HG03565 (cell line): ENCODE measurements around the gene TNFAIP6.
"Not testable (repeated sequence)": the region's sequence is repeated elsewhere in the genome, so short reads cannot be mapped to it uniquely, and the experiment has no call there.

Experiments
- ATAC-seq: cut with Tn5 transposase; IDR thresholded peaks from one replicate; pipeline ENCODE4 v1.9.1; 2021; ENCODE audit warnings: mild to moderate bottlenecking, moderate library complexity; ENCODE audit not compliant: unreplicated experiment

Gene TNFAIP6, protein sequence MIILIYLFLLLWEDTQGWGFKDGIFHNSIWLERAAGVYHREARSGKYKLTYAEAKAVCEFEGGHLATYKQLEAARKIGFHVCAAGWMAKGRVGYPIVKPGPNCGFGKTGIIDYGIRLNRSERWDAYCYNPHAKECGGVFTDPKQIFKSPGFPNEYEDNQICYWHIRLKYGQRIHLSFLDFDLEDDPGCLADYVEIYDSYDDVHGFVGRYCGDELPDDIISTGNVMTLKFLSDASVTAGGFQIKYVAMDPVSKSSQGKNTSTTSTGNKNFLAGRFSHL

DNA sequence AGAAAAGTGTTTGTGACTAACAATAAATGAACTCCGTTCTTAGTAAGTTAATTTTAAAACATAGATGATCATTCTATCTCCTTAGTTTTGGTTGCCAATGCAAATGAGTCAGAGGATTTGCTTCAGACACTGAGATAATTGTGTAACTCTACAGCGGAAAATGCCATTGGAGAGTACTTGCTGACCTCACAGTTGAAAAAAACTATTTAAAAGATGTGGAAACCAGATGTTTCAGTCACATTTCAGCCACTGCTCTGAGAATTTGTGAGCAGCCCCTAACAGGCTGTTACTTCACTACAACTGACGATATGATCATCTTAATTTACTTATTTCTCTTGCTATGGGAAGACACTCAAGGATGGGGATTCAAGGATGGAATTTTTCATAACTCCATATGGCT is at the start of gene TNFAIP6:
TNFAIP6 (plus strand) TSS at position 234 of the 400 bp plus-strand sequence; CDS start at position 309, 75 bp downstream.
- ATAC-seq: no peak

DNA sequence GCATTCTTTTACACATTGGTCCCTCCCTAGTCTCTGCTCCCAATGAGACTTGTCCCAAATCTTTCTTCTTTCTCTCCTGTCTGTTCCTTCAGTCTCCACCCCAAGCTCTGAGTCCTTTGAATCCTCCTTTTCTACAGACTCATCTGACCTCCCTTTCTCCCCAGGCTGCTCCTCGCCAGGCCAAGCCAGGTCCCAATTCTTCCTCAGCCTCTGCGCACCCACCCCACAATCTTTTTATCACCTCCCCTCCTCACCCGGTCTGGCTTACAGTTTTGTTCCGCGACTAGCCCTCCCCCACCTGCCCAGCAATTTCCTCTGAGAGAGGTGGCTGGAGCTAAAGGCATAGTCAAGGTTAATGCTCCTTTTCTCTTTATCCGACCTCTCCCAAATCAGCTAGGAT is 47.1 kb upstream of the TNFAIP6 start:
- not testable (repeated sequence) for ATAC-seq

DNA sequence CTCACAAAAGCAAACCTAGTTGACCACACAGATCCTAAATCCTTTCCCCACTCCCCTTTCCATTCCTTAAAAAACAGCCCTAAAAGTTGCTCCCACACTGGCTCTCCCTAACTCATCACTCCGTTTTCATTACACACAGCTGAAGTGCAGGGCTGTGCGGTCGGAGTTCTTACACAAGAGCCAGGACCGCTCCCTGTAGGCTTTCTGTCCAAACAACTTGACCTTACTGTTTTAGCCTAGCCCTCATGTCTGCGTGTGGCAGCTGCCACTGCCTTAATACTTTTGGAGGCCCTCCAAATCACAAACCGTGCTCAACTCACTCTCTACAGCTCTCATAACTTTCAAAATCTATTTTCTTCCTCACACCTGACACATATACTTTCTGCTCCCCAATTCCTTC is 45.0 kb upstream of the TNFAIP6 start:
- not testable (repeated sequence) for ATAC-seq

DNA sequence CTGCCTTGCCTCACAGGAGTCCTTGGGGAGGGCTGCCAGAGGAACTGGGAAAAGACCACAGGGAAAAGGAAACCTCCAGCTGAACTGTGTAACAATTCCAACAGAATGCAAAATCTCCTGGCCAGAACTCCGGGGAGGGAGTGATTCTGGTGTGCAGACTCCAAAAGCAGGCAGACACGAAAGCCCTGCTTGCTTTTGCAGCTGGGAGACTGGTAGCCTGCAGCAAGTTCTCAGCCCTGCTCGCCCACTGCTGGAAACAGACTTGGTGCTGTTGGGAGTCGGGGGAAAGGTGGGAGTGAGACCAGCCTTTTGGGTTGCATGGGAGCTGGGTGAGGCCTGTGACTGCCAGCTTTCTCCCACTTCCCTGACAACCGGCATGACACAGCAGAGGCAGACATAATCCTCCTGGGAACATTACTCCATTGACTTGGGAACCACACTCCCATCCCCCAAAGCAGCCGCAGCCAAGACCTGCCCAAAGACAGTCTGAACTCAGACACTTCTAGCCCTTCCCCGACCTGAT is 42.0 kb upstream of the TNFAIP6 start:
- no peak for ATAC-seq

DNA sequence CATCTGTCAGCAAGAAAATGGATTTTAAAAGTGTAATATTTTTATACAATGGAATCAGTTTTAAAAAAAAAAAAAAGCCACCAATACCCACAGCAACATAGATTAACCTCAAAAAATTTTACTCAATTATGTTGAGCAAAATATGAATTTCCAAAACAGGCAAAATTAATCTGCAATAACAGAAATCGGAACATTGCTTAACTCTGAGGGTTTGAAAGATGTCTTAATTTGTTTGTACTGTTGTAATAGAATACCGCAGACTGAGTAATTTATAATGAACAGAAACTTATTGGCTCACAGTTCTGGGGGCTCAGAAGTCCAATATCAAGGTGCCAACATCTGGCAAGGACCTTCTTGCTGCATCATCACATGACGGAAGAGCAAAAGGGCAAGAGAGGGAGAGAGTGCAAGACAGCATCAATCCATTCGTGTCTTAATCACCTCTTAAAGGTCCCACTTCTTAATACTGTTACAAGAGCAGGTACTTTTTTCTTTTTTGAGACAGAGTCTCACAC is 31.8 kb upstream of the TNFAIP6 start:
- ATAC-seq: no peak

DNA sequence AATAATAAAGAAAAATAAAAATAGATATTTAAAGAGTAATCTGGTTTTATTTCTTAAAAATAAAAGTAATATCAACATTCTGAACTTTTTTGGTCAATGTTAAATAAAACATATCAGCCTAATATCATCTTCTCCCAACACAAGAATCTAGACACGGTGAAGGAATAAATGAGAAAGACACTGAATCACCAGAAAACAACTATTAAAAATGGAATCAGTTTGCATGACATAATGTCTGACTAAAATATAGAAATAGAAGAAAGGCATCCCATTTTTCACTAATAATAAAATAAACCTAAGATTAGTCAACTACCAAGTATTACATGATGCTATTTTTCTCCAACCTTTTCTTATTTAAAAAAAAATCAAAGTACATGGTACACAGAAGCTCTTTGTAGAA is 30.8 kb upstream of the TNFAIP6 start:
- ATAC-seq: no peak

DNA sequence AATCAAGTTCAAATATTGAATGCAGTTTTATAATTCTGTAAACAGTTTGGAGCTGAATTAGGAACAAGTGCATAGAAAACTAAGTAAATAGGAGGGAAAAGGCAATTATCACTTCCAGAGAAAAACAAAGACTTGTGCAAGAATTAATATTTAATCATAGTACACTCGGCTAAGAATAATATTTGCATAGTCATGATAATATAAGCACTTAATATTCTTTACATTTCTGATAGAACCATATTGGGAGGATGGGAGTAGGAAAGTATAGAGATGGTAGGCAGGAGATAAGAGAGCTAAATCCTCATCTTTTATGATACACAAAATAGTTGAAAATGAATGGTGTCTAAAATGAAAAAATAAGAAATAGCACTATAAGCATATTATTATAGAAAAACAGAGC is 27.4 kb upstream of the TNFAIP6 start:
- no peak for ATAC-seq

DNA sequence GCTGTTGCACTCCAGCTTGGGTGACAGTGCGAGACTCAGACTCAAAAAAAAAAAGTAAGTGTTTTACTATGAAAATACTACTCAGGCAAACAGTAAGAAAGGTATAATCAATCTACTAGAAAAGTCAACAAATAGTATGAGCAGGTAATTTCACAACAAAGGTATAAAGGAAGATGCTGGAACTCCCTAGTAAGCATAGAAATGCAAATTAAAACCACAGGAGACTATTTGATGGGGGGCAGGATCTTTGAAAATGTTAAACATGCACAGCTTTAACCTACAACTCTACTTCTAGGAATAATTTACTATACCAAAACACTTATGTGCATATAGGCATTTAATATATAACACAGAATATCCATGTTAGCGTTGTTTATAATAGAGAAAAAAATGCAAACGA is 24.3 kb upstream of the TNFAIP6 start:
- no peak for ATAC-seq

DNA sequence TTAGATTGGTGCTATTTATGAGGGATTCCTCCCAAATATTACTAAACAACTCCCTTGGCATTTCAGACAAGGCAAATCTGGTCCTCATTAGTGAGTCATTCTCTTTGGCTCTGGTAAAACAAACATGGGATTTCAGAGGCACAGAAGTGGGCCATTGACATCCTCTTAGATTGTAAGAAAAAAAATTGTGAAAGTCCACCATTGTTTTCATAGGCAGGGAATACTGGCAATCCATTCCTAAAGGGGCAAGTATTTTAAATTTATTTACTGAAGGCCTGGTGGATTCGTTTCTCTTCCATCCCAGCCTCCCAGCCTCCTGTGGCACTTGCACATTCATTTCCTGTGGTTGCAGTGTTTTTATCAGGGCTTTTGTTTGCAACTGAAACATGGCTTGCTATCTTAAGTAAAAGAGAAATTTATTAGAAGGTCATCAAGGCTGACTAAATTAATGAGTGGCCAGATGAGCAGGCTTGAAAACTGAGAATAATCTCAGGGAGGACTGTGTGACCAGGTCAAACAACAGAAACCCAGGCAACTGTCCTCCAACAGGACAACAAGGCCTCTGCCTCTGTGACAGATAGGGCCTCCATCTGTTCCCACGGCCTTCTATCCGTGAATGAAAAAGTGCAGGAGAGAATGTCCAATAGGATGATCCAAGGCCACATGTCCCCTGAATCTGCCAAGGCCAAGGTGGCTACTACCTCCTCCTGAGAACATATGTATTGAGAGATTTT is 23.1 kb upstream of the TNFAIP6 start:
- no peak for ATAC-seq

DNA sequence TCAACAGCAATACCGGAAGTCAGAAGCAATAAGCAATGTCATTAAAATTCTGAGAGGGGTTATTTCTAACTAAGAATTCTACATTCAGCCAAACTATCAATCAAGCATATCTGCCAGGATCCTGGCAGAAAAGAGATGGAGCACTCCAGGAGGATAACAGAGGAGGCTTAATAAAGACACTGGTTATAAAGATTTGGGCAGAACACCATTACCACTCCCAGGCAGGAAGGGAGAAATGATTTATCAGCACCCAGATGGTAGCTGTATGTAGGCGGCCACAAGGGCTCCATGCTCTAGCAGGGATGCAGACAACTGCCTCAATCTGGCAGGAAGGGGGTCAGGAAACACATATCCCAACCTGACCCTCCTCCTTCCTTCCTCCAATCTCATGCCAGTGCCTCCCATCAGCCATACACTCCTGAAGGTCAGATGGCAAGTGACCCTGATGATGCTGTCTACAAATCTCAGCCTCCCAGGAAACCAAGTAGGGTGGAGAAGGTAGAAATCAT is 20.5 kb upstream of the TNFAIP6 start:
- no peak for ATAC-seq

DNA sequence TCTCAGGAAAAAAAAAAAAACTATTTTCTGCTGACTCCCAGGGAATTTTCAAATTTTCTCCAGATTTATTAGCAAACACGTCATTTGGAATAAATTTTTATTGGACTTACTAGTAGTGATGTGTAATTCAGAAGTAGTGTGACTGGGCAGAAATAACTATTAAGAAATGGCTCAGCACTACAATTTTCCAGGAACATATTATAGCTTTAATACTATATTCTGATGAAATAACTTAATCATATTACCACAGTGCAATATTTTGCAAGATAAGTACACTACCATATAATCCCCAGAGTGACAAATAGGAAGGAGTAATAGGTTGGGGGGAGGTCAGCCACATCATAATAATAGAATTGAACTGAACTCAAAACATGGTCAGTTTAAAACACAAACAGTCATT is 19.7 kb upstream of the TNFAIP6 start:
- ATAC-seq: no peak

DNA sequence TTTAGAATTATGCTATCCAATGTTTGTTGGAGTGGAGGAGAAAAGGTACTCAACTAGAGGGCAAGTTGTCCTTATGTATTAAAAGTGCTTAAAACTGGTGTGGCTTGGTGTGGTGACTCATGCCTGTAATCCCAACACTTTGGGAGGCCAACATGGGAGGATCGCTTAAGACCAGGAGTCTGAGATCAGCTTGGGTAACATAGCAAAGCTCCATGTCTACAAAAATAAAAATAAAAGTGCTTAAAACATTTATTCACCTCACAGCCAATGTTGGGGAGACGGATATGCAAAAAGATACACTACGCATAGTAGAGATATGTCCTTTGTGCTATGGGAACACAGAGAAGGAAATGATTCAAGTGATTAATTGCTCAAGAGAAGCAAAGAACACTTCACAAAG is 19.3 kb upstream of the TNFAIP6 start:
- ATAC-seq: no peak

DNA sequence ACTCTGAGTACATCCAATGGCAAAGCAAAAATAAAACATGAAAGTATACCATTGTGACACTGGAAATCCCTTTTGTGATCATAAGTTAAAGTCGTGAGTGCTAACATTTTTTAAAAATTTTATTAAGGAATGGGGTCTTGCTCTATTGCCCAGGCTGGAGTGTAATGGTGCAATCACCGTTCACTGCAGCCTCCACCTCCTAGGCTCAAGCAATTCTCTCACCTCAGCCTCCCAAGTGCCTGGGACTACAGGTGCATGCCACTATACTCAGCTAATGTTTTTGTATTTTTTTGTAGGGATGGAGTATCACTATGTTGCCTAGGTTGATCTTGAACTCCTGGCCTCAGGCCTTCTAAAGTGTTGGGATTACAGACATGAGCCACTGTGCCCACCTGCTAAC is 14.3 kb upstream of the TNFAIP6 start:
- ATAC-seq: no peak

DNA sequence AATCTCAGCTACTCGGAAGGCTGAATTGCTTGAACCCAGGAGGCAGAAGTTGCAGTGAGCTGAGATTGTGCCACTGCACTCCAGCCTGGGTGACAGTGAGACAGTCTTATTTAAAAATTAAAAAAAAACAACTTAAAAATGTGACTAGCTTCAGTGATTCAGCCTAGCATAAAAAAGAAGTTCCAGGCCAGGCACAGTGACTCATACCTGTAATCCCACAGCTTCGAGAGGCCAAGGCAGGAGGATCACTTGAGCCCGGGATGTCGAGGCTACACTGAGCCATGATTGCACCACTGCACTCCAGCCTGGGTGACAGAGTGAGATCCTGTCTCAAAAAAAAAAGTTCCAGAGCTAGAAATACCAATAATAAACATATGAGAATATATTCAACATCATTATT is 13.2 kb upstream of the TNFAIP6 start:
- not testable (repeated sequence) for ATAC-seq

DNA sequence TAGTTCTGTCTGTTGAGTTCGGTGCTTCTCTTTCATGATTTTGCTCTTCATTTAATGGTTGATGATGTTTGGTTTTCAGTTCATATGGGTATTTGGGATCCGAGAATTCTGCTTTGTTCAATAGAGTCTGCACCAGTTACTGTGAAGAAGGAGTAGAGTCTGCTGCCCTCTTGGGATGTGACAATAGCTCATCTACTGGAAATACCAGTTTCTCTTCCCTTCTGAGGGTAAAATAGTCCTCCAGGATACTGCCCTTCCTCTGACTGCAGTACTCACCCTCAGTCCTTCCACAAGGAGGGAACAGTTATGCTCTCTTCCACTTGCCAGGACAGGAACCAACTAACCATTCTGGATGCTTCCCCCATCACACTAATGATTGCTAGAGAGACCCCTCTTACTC is 12.5 kb upstream of the TNFAIP6 start:
- no peak for ATAC-seq

DNA sequence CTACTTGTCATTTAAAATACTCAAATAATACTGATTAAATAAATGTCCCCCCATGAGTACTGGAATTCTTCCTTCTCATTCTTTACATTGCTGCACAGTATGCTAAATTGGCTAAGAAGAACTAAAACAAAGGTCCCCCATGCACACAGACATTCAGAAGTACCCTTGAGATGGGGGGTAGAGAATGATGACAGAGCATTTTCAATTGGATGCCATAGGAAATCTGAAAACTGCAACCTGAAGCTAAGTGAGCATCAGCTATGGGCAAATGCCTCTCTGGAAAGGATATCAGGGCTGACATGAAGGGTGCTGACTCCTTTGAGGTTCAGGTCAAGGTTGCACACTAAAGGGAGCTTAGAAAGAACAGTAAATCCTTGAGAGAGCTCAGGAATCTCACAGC is 10.1 kb upstream of the TNFAIP6 start:
- ATAC-seq: no peak

DNA sequence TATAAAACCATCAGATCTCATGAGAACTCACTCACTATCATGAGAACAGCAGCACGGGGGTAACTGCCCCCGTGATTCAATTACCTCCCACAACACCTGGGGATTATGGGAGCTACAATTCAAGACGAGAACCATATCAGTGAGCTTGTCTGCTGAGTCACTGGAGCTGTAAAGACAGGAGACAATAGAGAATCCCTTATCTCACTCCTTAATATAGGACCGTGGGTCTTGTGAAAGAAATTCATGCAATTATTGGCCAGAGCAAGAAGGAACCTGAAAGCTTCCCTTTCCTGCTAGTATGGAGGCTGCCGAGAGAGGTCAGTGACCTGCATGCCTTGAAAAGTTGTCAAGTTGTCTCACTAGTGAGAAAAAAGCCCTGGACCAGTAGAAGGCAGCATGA is 9.5 kb upstream of the TNFAIP6 start:
- ATAC-seq: no peak

DNA sequence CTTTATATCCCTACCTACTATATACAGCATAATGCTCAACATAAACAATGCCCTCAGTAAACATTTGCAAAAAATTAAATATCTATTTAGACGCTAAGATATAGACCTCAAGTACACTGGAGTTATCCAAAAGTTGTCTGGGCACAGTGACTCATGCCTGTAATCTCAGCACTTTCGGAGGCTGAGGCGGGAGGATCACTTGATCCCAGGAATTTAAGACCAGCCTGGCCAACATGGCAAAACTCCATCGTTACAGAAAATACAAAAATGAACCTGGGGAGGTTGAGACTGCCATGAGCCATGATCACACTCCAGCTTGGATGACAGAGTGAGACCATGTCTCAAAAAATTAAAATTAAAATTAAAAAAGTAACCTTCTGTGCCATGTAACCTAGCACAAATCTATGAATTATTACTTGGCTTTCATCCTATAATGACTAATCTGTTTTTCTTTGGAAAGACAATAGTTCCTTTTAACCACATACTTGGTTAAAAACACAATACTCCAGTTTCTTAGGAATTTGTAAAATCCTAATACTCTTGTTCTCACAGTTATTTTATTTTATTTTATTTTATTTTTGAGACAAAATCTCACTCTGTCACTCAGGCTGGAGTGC is 6.7 kb upstream of the TNFAIP6 start:
- ATAC-seq: no peak

DNA sequence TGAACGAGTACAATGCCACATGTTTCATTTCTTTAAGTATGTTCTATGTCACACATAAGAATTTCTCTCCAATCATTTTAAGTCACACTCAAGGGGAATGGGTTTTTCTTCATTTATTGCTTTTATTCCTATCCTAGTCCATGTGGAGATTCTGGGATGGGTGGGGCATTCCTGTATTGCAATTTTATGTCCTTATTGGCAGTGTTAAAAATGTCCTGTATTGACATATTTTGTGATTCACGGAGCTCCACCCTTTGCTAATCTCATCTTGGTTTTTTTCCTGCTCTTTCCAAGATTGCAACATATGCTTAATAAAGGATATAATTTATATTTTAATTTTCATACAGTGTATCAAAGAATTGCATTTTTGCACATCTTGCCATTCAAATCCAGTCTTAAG is 3.4 kb upstream of the TNFAIP6 start:
- no peak for ATAC-seq

DNA sequence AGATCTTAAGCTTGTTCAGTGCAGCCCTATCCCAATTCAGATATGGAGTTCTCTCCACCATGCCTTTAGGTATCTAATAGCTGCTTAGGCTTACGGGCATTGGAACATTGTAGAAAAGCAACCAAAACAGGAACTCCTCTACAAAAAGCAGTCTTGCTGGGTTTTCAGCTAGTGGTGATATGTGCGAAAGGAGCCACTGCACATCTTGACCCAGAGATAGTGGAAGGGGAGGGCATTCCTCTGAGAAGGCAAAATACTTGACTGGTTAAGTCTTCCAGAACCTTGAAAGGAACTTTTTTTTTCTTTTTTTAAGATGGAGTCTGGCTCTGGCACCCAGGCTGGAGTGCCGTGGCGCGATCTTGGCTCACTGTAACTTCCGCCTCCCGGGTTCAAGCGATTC is 2.6 kb upstream of the TNFAIP6 start:
- ATAC-seq: no peak

DNA sequence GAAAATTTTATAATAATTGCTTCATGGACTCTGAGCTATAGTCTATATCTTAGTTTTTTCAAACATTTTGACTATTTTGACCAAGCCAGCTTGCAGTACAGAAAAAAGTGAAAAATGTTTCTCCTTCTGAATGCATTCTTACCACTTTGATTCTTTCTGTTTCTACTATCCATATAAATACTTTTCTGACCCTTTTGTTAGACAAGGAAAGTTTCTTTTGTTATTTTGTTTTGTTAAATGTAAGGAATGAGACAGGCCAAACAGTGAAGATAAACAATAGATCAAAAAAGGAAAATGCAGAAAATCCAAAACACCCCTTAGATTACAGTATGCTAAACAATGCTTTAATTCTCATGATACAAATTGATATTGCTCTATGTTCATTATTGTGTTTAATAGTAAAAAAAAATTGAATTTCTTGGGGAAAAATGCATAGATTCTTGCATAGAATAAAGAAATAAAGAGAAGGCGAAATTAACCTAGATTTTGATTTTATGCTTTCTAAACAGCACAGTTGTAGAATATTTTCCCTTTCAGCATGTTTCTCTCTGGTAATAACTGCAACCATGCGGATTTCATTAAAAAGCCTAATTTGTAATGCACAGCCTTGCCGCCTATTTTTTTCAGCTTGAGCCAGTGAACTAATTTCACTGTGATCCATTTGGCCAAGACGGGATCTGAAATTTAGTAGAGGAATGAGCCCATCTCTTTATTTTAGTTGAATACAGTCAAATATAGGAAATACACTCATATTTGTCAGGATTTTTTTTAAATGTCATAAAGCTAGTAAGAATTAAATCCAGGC is 976 bp downstream of the TNFAIP6 start:
- ATAC-seq: no peak
